Stimulated activated CD8-positive, alpha-beta memory T cell treated with anti-CD3 and anti-CD28 coated beads, Interleukin-7, amount 100 ng/mL, for 1 hour (primary cell): ENCODE measurements around the gene MYO5C.
A peak's percentile ranks its signal among the peaks of the same experiment; 100 is the strongest.

Source experiments
- DNase-seq, 2 donors: peaks; one replicate each; pipeline ENCODE4 v3.0.0-alpha.2; 2020; ENCODE audit warnings: low read depth in 2 of 2

The MYO5C gene

DNA sequence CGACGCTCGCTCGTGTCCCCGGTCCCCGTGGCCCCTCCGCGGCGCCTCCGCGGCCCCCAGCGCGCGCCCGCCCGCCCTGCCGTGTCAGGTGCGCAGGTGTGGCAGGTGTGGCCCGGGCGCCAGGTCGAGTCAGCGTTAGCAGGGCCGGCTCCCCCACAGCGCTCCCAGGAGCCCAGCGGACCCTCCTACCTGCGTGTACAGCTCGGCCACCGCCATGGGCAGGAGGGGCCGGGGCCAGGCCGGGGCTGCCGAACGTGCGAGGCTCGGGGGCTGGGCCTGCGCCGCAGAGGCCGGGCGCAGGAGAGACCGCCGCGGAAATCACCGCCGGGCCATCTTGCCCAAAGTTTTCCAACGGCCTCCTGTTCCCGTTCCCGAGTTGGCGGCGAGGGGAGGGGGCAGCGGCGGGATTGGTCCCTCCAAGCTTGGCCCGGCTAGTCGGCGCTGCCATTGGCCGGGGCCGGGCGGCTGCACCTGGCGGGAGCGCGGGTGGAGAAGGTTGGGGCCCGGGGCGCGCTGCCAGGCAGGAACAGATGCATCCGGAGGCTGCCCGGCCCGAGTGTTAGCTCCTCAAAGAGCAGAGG is at the start of gene MYO5C:
Gene MYO5C, minus strand, starts transcription at position 384 of the 581 bp plus-strand sequence. Its CDS starts 168 bp downstream, at position 216.
- DNase-seq = no peak

- no peak for DNase-seq
Observed at GRCh38 chr15:52344592-52344991, 49.0 kb upstream of the MYO5C start.

GRCh38 chr15:52343831-52344230 is 48.2 kb upstream of the MYO5C start:
- DNase-seq = no peak

DNA sequence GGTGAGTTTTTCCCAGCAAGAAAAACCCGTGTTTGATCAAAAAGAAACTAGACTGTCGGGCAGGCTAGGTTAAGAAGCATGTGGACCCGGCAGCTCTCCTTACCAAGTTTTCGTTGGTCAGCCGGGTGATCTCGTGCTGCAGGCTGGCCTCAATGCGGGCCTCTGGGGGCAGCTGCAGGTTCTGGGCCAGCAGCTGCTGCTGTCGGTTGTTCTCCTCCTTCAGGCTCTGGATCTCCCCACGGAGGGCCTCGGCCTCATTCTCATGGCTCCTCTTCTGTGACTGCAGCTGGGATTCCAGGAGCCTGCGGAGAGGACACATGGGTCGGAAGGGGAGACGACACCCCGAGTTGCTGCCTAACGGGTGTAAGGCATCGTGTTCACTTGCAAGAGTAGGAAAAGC is 44.5 kb upstream of the MYO5C start:
- DNase-seq = no peak

DNA sequence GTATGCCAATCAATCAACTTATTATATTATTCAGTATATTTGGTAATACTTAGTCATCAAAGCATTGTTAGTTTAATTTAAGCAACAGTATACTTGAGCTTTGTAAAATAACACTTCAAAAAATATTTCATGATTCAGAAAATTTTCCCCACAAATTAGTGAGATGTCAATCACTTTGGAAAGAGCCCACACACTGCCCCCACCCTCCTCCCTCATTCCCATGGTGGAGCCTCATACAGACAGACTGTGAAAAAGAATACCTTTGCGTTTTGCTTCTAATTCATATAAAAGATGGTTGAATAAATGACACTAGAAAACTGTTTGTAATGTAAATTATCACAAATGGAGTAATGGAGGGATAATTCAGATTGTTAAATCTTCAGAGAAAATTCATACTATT is 43.3 kb upstream of the MYO5C start:
- no peak for DNase-seq

DNA sequence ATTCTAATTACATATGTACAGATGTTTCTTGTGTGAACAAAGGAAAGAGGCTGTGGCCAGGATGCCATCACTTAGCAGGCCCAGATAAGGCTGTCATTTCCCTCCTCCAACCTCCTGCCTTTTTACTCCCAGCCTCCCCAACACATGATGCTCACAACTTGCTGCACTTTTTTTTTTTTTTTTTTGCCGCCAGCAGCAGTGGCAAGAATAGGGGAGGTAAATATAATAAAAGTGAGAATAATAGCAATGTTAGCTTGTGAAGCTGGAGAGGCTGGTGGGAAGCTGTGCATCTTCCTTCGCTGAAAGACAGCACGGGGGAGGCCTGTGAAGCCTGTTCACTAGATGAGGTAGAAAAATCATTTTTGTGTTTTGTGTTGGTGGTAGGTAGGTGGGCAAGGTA is 42.5 kb upstream of the MYO5C start:
- DNase-seq = no peak

DNA sequence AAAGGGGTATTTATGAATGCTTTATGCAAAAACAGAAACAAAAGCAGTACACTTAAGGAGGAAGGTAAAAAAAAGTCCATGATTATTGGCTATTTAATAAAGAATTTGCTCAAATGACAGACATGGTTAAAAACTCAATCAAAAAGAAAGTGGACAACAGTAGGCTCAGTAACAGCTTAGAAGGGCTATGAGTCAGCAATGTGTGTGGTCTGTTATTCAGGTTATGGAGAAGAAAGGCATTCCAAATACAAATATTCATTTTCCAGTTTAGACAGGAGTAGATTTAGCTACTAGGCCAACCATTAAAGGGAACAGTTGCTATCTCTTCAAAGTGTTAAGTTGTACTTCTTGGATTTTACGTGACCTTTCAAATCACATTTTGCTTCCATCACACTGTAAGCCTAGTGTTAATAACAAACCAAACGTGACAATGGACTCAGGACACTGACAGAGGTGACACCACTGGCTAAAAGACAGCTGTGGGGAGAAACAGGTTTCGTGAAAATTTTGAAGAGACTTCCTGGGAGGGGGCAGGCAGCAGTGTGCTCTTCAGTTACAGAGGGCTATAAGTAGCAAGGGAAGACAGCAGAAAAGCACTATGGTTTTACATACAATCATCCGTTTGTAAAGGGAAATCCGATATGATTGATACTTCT is 41.7 kb upstream of the MYO5C start:
- no peak for DNase-seq

GRCh38 chr15:52336529-52336928 is 40.9 kb upstream of the MYO5C start:
- DNase-seq = no peak

DNA sequence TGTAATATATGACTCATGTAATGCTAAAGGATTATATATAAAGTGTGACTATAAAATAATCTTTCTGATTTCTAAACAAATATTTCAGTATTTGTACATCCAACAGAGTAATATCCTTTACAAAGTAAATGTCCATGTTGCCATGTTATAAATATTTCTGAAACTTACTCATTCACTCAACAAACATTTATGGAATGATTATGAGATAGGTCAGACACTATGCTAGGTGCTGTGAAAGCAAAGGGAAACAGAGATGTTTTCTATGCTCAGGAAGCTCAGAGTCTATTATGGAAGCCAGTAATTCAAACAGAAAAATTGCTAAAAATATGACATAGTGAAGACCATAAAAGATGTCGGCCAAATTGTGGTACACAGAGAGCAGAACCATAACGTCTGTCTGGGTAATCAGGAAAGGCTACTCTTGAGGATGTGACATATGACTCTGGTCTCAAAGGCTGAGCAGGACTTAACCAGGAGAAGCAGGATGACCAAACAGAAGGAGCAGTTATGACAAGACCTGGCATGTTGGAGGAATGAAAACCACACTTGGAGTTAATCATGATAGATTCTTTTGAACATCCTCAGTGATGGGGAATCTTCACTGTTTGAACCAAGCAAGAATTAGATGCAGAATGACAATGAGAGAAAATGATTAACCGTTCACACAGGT is 39.0 kb upstream of the MYO5C start:
- DNase-seq = no peak

DNA sequence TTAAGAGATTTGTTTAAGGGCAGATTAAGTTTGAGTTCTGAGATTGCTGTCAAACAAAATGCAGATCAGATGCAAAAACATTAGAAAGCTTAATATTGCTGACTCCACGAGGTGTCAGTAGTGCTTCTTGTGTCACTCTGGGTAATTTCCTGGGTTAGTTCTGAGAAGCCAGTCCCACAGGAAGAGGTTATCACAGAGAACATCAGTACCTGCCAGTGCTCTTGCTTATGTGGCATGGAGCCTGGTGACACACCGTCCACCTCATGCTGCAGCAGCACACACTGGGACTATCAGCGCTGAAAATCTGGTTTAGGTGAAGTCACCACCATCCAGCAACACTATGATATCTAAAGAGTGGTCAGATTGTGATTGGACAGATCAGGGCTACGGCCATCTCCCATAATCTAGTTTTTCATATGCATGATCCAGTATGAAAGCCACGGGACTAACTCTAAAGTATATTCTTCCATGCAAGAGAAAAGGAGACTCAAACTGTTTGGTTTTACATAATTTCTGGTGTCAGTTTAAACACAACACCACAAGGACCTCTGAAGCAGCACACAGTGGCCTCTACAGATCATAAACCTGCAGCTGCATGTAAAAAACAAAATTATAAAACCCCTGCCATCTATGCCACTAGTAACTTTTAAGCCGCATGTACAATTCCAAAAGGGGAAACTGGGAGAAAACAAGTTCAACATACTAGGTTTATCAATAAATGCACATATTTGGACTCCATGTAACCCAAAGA is 36.1 kb upstream of the MYO5C start:
- DNase-seq = peak; percentile 7 to 17

DNA sequence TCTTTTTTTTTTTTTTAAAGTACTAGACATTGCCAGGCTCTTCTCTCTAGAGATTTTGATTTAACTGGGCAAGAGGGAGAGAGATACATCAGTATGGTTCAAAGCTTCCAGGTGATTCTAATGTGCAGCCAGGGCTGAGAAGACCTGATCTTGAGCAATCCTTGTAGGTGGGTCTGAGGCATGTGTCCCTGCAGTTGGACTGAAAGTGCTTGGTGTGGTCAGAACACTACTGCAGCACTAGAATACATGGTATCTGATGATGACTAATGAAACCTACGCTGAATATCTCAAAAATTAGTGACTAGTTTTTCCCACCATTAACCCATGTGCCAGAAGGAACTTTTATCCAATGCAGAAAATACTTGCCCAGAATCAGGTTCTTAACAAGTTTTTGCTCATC is 34.4 kb upstream of the MYO5C start:
- DNase-seq = no peak

GRCh38 chr15:52329150-52329549 is 33.5 kb upstream of the MYO5C start:
- no peak for DNase-seq

DNA sequence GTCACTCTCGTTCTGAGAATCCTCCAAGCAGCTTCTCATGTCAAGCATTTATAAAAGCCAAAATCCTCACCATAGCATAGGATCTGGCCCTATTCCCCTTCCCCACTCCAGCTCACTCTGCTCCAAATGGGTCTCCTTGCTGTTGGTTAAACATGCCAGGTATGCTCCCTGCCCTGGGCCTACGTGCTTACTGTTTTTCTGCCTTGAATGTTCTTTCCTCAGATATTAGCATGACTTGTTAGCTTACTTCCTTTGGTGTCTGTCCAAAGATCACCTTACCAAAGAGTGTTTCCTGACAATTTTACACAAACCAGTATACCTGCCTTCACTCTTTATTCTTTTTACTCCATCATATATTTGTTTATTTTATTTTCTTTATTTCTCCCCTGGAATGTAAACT is 33.1 kb upstream of the MYO5C start:
- no peak for DNase-seq

DNA sequence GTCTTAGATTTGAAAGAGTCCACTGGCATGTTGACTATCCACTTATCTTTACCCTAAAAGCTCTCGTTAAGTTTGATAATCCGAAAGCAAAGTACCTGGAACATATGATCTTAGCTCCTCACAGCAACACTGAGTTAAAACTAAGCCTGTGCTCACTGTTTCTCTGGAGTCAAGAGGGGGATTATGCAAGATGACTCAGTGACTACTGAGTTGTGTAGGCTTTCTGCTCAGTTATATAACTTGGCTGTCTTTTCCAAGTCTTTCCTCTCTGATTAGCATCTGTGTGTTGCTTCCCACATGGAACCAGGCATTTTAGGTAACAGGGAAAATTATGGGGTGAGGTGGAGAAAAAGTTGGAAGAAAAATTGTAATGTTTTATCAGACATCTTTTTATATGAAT is 31.2 kb upstream of the MYO5C start:
- no peak for DNase-seq

DNA sequence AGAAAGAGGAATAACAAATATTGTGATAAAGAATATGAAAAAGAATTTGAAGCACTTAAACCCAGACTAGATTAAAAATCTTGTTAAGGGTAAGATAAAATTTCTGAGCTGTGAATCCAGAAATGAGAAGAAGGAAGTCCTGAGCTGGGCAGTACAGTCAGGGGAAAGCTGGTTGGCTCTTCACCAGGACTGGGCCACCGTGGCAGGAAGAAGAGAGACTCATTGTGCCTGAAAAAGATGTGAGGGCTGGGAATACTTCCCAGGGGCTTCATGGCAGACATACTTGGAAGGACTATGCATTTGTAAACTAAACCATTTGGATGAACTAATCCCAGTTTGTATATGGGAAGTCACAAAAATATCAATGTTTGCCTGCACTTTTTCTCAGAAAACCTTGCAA is 28.5 kb upstream of the MYO5C start:
- DNase-seq = no peak

- no peak for DNase-seq
Observed at GRCh38 chr15:52318729-52319500, 23.3 kb upstream of the MYO5C start.

DNA sequence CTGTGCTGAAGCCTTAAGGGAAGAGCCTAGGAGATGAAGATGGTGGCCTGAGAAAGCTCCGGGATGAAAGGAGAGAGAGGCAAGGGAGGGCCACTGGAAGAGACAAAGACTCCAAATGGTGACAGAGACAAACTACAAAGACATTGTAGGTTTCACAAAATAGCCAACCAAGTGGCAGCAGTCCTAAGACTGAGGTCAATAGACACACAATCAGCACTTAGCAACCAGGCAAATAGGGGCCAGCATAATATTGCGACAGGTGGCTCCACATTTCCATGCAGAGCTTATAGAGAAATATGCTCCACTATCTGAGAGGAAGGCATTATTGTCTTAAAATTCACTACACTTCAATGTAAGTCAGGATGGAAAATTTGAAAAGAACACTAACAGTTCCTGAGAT is 22.1 kb upstream of the MYO5C start:
- DNase-seq = no peak

DNA sequence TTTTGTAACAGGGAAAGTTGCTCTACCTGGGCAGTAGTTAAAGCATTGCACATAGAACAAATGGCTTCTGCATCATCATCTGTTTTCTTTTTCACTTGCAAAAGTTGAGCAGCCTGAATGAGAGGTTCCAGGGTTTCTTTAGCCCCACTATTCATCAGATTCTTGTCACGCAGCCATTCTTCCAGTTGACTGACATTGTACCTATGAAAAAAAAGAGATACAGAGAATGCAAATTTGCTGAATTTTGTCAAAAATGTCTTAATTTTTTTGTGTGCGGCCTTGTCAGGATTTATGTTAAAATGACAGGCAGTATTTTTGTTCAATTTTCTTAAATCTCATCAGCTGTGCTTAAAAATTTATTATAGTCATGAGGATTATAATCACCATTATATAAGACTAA is 21.4 kb upstream of the MYO5C start:
- no peak for DNase-seq

DNA sequence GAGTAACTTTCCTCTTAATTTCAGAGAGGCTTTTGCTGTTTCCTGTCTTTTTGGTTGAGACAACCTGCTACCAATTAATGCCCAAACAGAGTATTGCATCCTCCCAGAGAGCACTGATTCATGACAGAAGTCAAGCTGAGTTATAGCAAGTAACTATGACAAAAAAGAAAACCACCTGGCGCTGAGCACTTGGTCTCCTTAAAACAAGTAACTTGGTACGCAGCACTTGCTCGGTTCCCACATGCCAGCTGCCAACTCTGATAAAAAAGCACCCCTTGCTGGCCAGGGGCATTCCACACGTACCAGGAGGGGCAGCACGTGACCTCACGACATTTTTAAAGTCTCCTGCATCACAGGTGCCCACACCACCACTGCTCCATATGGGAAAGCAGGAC is 13.5 kb upstream of the MYO5C start:
- no peak for DNase-seq

DNA sequence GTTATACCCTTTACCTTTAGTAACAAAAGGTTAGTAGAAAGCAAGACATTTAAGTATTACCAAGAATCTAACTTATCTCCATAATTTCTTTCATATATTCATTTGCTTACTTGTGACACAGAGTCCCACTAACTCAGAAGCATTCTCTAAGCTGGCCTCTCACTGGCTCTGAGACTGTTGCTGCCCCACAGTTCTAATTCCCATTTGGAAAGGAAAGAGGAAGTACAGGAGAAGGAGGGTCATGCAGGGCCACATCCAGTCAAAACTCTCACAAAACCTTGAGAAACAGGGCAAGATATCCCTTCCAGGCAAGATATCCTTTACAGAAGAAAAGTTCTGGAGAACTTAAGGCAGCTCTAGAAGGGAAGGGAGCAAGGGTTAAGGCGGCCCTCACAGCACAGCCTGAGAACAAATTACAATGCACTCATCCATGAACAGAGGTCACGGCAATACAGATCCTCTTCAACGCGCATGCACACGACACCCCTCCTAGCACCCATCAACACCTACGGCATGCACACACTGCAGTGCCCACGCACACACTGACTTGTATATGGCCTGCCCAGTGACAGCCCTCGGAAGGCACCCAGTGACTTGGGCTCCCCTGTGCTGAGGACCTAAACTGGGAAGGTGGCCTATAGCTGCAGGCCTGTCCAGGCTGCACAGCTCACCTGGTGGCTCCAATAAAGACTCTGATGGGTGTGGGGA is 13.0 kb upstream of the MYO5C start:
- no peak for DNase-seq

DNA sequence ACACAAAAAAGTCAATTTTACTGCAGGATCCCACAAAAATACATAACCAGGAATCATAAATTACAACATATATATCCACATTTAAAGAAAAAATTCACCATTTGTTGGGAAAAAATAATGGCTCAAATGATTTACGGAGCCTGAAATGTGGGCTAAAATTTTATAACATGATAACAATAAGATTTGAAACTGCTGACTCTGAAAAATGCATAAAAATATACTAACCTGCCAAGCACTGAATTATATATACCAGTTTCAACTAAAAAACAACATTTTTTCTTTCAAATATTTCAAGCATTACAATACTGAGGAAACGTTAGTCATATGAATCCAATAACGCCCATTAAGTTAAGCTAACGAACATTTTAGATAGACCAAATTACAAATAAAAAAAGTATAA is 12.2 kb upstream of the MYO5C start:
- no peak for DNase-seq
